GM10248 (cell line): ENCODE results near the gene LRRC37A2.
"Not testable (repeated sequence)": the region's sequence is repeated elsewhere in the genome, so short reads cannot be mapped to it uniquely, and the experiment has no call there.

Source experiments
- CTCF ChIA-PET: fragments of 300-600 bp; sonication (Branson Sonifier 250); formaldehyde crosslinking; extraction: SDS; loops from one replicate; lab custom pipeline; 2021; ENCODE audit warnings: antibody characterized with exemption; lab: Yijun Ruan, JAX
- POLR2A ChIA-PET: fragments of 350-650 bp; sonication (Branson Sonifier 250); formaldehyde crosslinking; extraction: SDS; loops from one replicate; lab custom pipeline; 2020; ENCODE audit warnings: antibody characterized with exemption; lab: Yijun Ruan, JAX
- DNase-seq: peaks from one replicate; pipeline ENCODE4 v3.0.0; 2012; ENCODE audit errors: extremely low spot score

The LRRC37A2 gene

GRCh38 chr17:46585444-46585843 lies 73.2 kb downstream of the LRRC37A2 start:
- DNase-seq, CTCF ChIA-PET, POLR2A ChIA-PET: not testable (repeated sequence)

DNA sequence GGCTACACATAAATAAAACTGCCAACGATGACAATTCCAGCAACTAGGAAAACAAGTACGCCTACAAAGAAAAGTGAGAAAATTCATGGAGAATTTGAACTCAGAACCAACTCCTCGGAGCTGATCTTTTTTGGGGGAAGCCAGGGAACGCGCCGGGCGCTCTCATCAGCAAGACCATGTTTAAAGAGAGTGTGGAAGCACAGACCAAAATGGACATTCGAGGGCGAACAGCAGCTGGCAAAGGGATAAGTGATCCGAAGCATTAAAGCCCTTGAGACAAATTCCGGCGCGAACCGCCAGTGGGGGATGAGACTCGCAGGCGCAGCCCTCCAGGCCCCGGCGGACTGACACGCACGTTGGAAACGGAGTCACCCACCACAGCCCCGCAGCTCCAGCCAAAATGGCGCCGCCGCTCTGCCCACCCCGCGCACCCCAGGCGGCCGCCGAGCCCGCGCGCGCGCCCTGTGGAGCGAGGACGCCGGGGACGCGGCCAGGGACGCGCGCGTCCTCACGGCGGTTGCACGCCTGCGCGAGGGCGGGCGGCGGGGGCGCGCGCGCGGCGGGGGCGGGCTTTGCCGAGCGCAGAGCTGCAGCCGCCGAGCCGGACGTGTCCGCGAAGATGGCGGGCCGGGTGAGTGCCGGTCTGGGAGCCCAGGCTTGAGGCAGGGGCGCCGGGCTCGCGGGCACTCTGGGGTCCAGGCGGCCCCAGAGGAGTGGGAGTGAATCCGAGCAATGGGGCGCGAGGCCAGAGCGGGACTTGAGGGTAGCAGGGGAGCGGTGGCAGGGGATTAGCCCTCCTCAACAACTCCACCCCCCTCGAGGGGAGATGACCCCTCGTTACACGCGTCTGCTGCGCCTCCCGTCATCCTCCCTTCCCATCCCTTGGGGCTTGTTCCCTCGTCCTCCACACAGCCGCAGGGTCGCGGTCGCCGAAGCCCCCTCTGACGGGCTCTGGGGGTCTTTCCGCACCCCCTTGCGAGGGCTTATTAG lies 78.2 kb downstream of the LRRC37A2 start, which contains the start of gene NSF:
TSS of gene NSF (plus strand) at position 513 of the 990 bp plus-strand sequence. CDS start at position 620, 107 bp downstream.
- CTCF ChIA-PET, POLR2A ChIA-PET, DNase-seq: not testable (repeated sequence)

GRCh38 chr17:46591332-46591731 lies 79.1 kb downstream of the LRRC37A2 start:
- CTCF ChIA-PET, POLR2A ChIA-PET, DNase-seq: not testable (repeated sequence)

DNA sequence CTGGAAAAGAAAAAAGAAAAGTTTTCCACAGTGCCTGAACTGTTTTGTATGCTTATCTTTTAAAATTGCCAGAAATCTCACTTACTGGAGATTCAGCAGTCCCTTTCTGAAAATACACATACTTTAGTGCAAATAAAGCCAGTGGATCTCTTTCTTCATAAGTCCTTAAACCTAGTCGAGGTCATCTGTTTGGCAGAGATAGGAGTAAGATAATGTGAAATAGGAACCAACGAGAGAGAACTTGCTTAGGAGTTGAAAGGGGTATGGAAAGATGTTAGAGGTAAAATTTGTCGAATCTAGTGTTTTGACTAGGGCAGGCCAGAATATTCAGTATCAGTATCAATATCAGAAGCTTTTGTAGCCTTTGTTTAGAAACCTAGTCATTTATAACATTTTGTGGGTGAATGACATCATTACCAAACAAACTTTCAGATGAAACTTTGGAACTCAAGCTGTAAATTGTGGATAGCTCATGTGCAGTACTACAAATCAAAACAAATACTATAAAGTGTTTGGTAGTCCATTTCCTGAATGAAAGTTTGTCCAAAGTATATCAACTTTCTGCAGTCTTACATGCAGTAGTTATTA lies 86.2 kb downstream of the LRRC37A2 start:
- POLR2A ChIA-PET, DNase-seq, CTCF ChIA-PET: not testable (repeated sequence)

DNA sequence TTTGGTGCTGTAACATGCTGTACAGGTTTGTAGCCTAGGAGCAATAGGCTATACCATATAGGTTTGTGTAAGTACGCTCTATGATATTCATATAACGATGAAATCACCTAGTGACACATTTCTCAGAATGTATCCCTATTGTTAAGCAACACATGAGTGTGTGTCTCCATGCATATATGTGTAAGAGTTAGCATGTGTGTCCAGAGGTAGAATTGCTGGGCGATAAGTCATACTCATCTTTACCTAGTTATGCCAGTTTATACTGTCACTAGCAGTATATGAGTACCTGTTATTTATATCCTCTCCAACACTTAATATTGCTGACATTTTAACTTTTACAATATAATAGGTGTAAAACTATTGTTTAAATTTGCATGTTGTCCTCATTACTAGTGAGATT lies 88.5 kb downstream of the LRRC37A2 start:
- POLR2A ChIA-PET, CTCF ChIA-PET, DNase-seq: not testable (repeated sequence)

DNA sequence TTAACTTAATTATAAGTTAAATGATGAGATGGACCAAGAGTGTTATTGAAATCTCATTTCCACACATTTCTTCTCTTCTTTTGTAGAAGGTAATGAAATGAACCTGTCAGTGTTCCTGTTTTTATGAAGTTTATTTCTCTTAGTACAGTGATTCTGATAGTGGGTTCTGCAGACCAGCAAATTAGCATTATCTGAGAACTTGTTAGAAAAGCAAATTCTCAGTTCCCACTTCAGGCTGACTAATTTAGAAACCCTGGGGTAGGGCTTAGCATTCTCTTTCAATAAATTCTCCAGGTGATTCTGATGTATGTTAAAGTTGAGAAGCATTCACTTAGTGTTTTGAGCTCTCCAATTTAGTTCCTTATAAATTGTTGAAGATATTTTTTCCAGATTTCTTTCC lies 90.9 kb downstream of the LRRC37A2 start:
- DNase-seq, POLR2A ChIA-PET, CTCF ChIA-PET: not testable (repeated sequence)
